Measurements from ENCODE around the gene SIGLEC5. TPM values are rescaled to one million over a fixed set of nuclear protein-coding genes. Genes with fewer than 3 reads are reported as not detected.

The SIGLEC5 gene
- total and polyA plus RNA-seq, 2 of the 4 experiments (the other 2 are of a cell fraction): not detected

DNA sequence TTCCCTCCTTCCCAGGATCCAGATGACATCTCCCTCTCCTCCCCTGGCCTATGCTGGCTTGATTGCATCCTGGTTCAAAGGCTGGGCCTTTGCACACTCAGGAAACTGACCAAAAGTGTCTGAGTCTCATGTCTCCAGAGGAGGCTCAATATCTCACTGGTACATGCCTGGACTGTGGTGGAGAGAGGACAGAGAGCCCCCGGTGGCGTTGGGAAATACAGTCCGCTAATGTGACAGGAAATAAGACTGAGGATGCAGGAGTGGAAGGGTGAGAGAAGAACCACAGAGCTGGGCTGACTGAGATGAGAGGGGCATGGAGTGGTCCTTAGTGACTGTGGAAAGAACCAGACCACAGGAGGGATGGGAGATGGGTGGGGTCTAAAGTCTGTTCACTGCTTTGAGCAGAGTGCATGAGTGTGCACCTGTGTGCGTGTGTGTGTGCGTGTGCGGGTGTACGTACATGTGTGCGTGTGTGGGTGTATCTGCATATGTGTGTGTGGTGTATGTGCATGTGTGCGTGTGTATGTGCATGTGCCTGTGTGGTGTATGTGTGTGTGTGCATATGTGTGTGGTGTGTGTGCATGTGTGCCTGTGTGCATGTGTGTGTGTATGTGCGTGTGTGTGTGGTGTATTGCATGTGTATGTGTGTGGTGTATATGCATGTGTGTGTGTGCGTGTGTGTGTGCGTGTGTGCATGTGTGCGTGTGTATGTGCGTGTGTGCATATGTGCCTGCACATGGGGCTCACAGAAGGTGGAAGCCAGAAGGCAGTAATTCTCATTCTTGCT, 1.9 kb downstream of the SIGLEC5 start:
- in situ Hi-C loops (cut with MboI; ENCODE audit: low sequenced_read_pairs): no loop called here
- POLR2A ChIA-PET (ENCODE audit: unreplicated experiment): no interaction called here

More for the DNA sequence above, 1.9 kb downstream of the SIGLEC5 start:
- Histone ChIP-seq H3K9me1 (ENCODE audit: insufficient read depth, low read length) (no peaks in the 10 kb centered on the region), H3K56ac (ENCODE audit: extremely low read depth, insufficient read depth, low read length) (no peak overlapping the region), H2AK9ac (replicated peaks; ENCODE audit: low read depth, low read length, poor library complexity) (no peak overlapping the region), H3K27me3 (ENCODE audit: control insufficient read depth, insufficient read depth, low read length) (no peaks in the 10 kb centered on the region), H2AK5ac (ENCODE audit: low read depth, low read length) (no peak overlapping the region), H3K23ac (ENCODE audit: low read depth, low read length) (no peak overlapping the region), H4K20me1 (ENCODE audit: insufficient read depth, low read length) (no peaks in the 10 kb centered on the region), H3K14ac (replicated peaks; ENCODE audit: low read depth, low read length) (no peak overlapping the region), H3K79me1 (ENCODE audit: low read depth in 1 of 2, low read length in 2 of 2) (no peaks in the 10 kb centered on the region), H3K4me3 (ENCODE audit: insufficient read depth, low read depth, low read length) (no peak overlapping the region), H3K36me3 (ENCODE audit: control insufficient read depth, insufficient read depth, low read length) (no peaks in the 10 kb centered on the region), H3K9me3 (ENCODE audit: control insufficient read depth, insufficient read depth, low read length) (no peaks in the 10 kb centered on the region), H3K4ac (ENCODE audit: low read depth, low read length) (no peak overlapping the region), H3K9ac (ENCODE audit: low read depth, low read length) (no peak overlapping the region), H2BK120ac (ENCODE audit: low read depth, low read length) (no peak overlapping the region), H3K4me2 (ENCODE audit: low read depth, low read length) (no peak overlapping the region), H4K8ac (ENCODE audit: low read depth in 2 of 2, low read length in 2 of 2) (no peak overlapping the region), H3K27ac (ENCODE audit: insufficient read depth, low read length) (no peak overlapping the region), H2AFZ (replicated peaks; ENCODE audit: low read length, poor library complexity) (no peak overlapping the region), H2BK20ac (ENCODE audit: low read depth, low read length) (no peak overlapping the region), H4K91ac (ENCODE audit: insufficient read depth, low read depth, low read length) (no peak overlapping the region), H3K4me1 (ENCODE audit: control insufficient read depth, insufficient read depth, low read length) (no peaks in the 10 kb centered on the region), H2BK15ac (ENCODE audit: low read depth, low read length) (no peak overlapping the region), H4K5ac (ENCODE audit: low read depth, low read length) (no peak overlapping the region), H3K18ac (ENCODE audit: low read depth, low read length) (no peak overlapping the region), H2BK5ac (ENCODE audit: low read depth, low read length, poor library complexity, severe bottlenecking) (peak overlapping the region; percentile 11)
- DNase-seq (no peak), ATAC-seq (ENCODE audit: low read depth) (no peak)
- CTCF ChIA-PET: no interaction called here
- dilution Hi-C loops (cut with HindIII; ENCODE audit: low sequenced_read_pairs, unreplicated experiment): no loop called here
- no TSS peak for BruUV-seq (replicated peaks)
- TF ChIP-seq RCOR1 (IDR thresholded peaks at IDR 0.05; ENCODE audit: insufficient replicate concordance, low read length): no peak
- WGBS, 2 experiments (ENCODE audit: extremely low coverage in 2 of 2, insufficient read length in 1 of 2): 67% methylated on average over 10 of the region's 14 CpGs; no CpG with 5 or more reads in 1 of the 2 experiments
- intact Hi-C loops (cut with micrococcal nuclease): no loop called here
